ENCODE measurements around the gene LIMD2. TPM values are rescaled to one million over a fixed set of nuclear protein-coding genes. Genes with fewer than 3 reads are reported as not detected.

The LIMD2 gene
- polyA plus RNA-seq, 1 of the 3 experiments (the other 2 are of a cell fraction) = 78.0 TPM

DNA sequence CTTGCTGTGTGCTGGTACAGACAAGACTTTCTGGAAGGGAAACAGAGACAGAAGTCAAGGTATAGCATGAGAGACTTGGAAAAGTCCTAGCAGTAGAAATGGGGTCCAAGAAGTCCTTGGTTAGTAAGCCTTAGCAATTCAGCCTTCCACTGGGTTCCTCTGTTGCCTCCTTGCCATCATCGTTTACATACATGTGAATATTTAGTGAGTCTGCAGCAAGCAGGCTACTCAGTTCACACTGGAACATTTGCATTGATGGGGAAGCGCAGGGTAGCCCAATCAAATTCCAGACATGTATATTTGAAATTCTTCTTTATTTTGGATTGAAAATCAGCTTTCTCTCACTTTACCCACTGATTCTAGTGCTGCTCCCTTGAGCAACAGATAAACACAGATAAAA is 27.1 kb downstream of the LIMD2 start:
- H3K79me2 ChIP-seq (ENCODE audit: insufficient read depth) = no peaks in the 10 kb centered on the region
- H3K9ac ChIP-seq = no peak overlapping the region
- peaks cover 11 to 21% of the 10 kb centered on the region in 2 experiments for H3K36me3 ChIP-seq (replicated peaks in 1 of 2; ENCODE audit: control insufficient read depth in 1 of 2, insufficient read depth in 2 of 2, low read length in 1 of 2)
- no peak overlapping the region for H3K4me3 ChIP-seq (ENCODE audit: low read depth in 2 of 2, low read length in 1 of 2)
- H3K4me1 ChIP-seq (ENCODE audit: control insufficient read depth in 1 of 2, insufficient read depth in 2 of 2, low read depth in 1 of 2, low read length in 1 of 2) = peaks cover 26 to 33% of the 10 kb centered on the region in 2 experiments
- no peak for DNase-seq
- H4K20me1 ChIP-seq (ENCODE audit: insufficient read depth) = peaks cover 4% of the 10 kb centered on the region; the same call in 1 of the 2 replicates
- H3K9me3 ChIP-seq = no peaks in the 10 kb centered on the region
- peaks cover 20% of the 10 kb centered on the region for H3F3A ChIP-seq (replicated peaks; ENCODE audit: insufficient read depth)
- POLR2A ChIA-PET = no interaction called here
- CTCF ChIA-PET = interaction anchor here (17.5 kb wide), 1 partner anchor 19 kb away, joined by 233 read pairs; no protein-coding TSS in a partner anchor
- WGBS (ENCODE audit: low lambda C conversion rate) = 90% methylated on average over 2 of the region's 2 CpGs
- H3K9me2 ChIP-seq = no peaks in the 10 kb centered on the region
- H2AFZ ChIP-seq (ENCODE audit: low read depth) = no peak overlapping the region
- no peak for TF ChIP-seq TAF1 (IDR thresholded peaks at IDR 0.05; ENCODE audit: borderline replicate concordance, low read depth, low read length)
- TF ChIP-seq SMC3 (IDR thresholded peaks at IDR 0.05; ENCODE audit: low read depth, low read length) = no peak
- TF ChIP-seq, protein P1, sequence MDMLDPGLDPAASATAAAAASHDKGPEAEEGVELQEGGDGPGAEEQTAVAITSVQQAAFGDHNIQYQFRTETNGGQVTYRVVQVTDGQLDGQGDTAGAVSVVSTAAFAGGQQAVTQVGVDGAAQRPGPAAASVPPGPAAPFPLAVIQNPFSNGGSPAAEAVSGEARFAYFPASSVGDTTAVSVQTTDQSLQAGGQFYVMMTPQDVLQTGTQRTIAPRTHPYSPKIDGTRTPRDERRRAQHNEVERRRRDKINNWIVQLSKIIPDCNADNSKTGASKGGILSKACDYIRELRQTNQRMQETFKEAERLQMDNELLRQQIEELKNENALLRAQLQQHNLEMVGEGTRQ (IDR thresholded peaks at IDR 0.05; ENCODE audit: borderline replicate concordance, low read depth, low read length) = no peak
- TF ChIP-seq, protein P2, sequence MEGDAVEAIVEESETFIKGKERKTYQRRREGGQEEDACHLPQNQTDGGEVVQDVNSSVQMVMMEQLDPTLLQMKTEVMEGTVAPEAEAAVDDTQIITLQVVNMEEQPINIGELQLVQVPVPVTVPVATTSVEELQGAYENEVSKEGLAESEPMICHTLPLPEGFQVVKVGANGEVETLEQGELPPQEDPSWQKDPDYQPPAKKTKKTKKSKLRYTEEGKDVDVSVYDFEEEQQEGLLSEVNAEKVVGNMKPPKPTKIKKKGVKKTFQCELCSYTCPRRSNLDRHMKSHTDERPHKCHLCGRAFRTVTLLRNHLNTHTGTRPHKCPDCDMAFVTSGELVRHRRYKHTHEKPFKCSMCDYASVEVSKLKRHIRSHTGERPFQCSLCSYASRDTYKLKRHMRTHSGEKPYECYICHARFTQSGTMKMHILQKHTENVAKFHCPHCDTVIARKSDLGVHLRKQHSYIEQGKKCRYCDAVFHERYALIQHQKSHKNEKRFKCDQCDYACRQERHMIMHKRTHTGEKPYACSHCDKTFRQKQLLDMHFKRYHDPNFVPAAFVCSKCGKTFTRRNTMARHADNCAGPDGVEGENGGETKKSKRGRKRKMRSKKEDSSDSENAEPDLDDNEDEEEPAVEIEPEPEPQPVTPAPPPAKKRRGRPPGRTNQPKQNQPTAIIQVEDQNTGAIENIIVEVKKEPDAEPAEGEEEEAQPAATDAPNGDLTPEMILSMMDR (IDR thresholded peaks at IDR 0.05) = no peak
- no peaks in the 10 kb centered on the region for H3K27me3 ChIP-seq (ENCODE audit: insufficient read depth)
- no peak overlapping the region for H3K4me2 ChIP-seq
- no peak overlapping the region for H3K27ac ChIP-seq (ENCODE audit: low read depth in 2 of 2, low read length in 1 of 2)

- no peak overlapping the region for H3K9ac ChIP-seq
- no peaks in the 10 kb centered on the region for H3K27me3 ChIP-seq (ENCODE audit: insufficient read depth)
- no peak overlapping the region for H2AFZ ChIP-seq (ENCODE audit: low read depth)
- no peak overlapping the region for H3K4me2 ChIP-seq
- H3K36me3 ChIP-seq (replicated peaks in 1 of 2; ENCODE audit: control insufficient read depth in 1 of 2, insufficient read depth in 2 of 2, low read length in 1 of 2) = peaks cover 21 to 39% of the 10 kb centered on the region in 2 experiments
- H4K20me1 ChIP-seq (ENCODE audit: insufficient read depth) = no peaks in the 10 kb centered on the region
- H3K4me1 ChIP-seq (ENCODE audit: control insufficient read depth in 1 of 2, insufficient read depth in 2 of 2, low read depth in 1 of 2, low read length in 1 of 2) = no peaks in the 10 kb centered on the region
- no peak overlapping the region for H3K4me3 ChIP-seq (ENCODE audit: low read depth in 2 of 2, low read length in 1 of 2)
- H3K27ac ChIP-seq (ENCODE audit: low read depth in 2 of 2, low read length in 1 of 2) = no peak overlapping the region
- ChIA-PET CTCF (interaction anchor here (1.1 to 3.8 kb wide), 6 partner anchors 11 to 240 kb away, joined by 3 to 13 read pairs (median 4); no protein-coding TSS in a partner anchor), POLR2A (interaction anchor here (1.2 to 3.0 kb wide), 2 partner anchors 10 to 29 kb away, joined by 3 to 11 read pairs; no protein-coding TSS in a partner anchor)
- H3K79me2 ChIP-seq (ENCODE audit: insufficient read depth) = no peaks in the 10 kb centered on the region
- no peaks in the 10 kb centered on the region for H3F3A ChIP-seq (replicated peaks; ENCODE audit: insufficient read depth)
- TF ChIP-seq RFX5 (IDR thresholded peaks at IDR 0.05; ENCODE audit: low read length) (no peak), NFIC (IDR thresholded peaks at IDR 0.05; ENCODE audit: borderline replicate concordance) (no peak), POLR2AphosphoS5 (IDR thresholded peaks at IDR 0.05; ENCODE audit: low read depth, low read length) (no peak)
- DNase-seq = no peak
- H3K9me3 ChIP-seq = no peaks in the 10 kb centered on the region
- 100% methylated on average over 5 of the region's 5 CpGs for WGBS (ENCODE audit: low lambda C conversion rate)
- no peaks in the 10 kb centered on the region for H3K9me2 ChIP-seq
Measured at GRCh38 chr17:63665527-63666214, 34.3 kb downstream of the LIMD2 start.

All from SK-N-SH (cell line).